GM12801 (cell line): ENCODE data around the gene UNCX.

ENCODE experiments used
- TF ChIP-seq, protein P1 (sequence below): IDR thresholded peaks from one replicate; pipeline ENCODE4 v1.5.1; 2011; ENCODE audit warnings: control low read depth; ENCODE audit not compliant: insufficient read length; ENCODE audit errors: extremely low read depth

UNCX gene

DNA sequence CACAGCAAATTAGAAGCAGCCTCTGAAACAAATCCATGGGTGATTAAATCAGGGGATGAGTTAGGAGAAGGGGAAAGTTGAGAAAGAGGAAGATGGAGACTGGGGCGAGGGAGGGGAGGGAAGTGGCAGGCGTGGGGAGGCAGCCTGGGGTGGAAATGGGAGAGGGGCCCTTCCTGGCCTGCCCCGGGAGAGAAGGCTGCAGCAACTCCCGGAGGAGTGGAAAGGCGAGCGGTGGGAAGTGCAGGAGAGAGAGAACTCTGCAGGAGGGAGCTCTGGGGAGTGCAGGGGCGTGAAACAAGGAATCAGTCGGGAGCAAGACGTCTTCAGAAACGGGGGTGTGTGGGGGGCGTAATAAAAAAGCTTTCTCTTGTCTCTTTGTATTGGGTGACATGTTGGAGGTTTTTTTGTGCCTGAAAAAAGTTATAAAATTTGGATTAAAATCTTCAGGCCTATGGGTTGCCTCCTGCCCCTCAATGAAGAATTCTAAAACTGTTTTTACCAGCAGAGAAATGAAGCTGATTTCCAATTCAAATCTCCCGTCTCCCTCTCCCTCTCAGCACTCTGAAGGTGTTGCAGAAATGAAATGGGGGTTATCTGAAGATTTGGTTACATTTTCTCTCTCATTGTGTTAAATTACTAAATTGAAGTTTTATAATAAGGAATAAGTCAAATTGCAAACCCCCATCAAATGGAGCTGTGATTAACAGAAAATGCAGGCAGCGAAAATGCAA is 4.7 kb upstream of the UNCX start:
- TF ChIP-seq, protein P1, sequence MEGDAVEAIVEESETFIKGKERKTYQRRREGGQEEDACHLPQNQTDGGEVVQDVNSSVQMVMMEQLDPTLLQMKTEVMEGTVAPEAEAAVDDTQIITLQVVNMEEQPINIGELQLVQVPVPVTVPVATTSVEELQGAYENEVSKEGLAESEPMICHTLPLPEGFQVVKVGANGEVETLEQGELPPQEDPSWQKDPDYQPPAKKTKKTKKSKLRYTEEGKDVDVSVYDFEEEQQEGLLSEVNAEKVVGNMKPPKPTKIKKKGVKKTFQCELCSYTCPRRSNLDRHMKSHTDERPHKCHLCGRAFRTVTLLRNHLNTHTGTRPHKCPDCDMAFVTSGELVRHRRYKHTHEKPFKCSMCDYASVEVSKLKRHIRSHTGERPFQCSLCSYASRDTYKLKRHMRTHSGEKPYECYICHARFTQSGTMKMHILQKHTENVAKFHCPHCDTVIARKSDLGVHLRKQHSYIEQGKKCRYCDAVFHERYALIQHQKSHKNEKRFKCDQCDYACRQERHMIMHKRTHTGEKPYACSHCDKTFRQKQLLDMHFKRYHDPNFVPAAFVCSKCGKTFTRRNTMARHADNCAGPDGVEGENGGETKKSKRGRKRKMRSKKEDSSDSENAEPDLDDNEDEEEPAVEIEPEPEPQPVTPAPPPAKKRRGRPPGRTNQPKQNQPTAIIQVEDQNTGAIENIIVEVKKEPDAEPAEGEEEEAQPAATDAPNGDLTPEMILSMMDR: no peak

DNA sequence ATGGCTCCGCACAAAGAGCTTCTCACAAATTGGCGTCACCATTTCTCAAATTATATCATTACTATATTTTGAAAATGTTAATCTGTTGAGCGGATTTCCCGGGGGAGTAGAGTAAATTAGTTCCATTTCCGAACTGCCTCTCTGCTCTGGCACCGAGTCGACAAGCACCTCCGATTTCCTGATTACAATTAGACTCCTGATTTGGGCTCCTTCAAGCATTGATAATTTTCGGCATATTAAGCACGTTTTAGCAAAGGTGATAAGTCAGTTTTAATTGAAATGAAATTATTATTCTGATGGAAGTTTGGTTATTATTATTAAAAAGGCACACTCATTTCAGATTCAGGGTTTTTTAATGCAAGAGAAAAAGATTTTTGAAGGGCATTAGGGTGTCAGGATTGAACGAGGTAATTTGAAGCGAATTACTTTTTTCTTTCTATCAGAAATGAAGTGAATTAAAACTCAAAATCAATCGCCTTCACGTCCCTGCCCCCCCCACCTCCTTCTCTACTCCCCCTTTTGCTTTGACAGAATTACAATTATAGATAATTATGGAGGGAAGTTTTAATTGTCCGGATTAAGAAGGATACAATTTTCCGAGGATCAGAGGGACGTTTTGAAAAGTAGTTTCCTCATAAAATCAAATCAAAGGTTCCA is 4.0 kb upstream of the UNCX start:
- TF ChIP-seq, protein P1: no peak

DNA sequence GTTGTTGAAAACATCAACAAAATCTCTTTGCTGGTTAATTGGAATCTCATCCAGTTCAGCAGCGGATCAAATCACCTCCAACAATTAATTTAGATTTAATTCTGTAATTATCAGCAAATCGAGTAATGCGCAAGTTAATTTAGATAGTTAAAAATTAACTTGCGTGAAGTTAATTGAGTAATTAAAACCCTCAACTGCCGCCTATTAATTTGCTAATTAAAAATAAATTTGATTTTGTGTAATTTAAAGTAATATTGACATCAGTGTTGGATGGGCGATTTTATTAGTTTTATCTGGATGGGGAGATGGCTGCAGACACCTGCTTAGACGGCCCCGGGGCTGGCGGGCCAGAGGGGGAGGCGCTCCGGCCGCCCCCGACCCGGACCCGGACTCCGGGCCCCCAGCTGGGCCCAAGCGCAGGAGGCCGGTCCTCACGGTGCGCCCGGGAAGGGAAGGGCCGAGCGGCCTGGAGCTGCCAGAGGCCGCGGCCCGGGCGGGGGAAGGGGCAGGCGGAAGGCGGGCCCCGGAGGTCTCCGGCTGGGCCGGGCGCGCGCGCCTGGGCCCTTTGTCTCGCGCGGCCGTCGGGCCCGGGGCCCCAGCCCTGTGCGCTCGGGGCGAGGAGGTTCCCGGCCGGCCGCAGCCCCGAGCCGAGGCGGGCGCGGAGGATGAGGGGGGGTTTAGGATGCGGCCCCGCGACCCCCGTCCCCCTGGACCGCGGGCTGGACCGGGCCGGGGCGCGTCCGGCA is 3.3 kb upstream of the UNCX start:
- TF ChIP-seq, protein P1: no peak

DNA sequence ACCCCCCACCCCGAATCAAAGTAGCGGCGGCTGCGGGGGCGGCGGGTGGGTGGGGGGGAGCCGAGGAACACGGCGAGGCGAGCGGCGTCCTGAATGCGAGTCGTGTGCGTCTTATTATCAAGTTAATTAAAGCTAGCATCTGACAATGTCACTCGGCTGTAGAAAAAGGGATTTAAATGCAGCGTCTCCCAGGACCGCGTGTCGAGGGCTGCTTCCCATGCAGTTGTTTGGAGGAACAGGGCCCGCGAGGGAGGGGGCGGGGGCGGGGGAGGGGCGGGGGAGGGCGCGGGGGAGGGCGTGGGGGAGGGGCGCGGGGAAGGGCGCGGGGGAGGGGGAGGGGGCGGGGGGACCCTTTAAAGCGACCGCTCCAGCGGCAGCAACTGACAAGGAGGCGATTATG is 2.7 kb upstream of the UNCX start:
- TF ChIP-seq, protein P1: no peak

DNA sequence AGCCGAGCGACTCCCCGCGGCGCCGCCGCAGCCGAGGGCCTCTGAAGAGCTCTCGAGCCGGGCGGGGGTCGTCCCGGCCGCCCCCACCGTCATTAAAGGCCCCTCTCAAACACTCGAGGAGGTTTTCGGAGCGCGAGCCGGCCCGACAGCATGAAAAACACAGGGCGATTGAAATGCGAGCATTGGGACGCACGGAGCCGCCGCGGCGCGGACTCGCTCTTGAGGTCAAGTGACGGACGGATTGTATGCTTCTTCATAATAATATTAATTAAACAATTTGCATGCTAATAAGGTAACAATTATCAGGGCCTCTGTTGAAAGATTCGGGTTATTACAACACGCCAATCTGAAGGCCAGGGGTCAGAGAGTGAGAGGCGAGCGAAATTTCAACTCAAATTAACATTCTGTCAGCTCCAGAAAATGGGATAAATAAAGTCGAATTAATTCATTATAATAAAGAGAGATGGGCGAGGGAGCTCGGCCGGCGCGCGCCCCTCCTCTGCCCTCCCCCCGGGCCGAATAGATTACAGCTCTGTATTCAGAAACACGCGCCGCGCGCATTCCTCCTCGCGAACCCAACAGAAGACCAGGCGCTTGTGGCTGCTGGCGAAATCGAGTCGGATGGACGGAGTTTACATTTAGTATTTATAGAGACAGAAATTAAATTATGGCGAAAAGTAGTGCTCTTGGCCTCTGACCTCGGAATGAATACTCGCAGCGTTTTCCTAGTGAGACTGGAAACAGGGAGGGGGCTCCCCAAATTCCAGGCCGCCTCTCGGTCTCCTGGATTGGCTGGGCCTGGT is 2.1 kb upstream of the UNCX start:
- TF ChIP-seq, protein P1: no peak

DNA sequence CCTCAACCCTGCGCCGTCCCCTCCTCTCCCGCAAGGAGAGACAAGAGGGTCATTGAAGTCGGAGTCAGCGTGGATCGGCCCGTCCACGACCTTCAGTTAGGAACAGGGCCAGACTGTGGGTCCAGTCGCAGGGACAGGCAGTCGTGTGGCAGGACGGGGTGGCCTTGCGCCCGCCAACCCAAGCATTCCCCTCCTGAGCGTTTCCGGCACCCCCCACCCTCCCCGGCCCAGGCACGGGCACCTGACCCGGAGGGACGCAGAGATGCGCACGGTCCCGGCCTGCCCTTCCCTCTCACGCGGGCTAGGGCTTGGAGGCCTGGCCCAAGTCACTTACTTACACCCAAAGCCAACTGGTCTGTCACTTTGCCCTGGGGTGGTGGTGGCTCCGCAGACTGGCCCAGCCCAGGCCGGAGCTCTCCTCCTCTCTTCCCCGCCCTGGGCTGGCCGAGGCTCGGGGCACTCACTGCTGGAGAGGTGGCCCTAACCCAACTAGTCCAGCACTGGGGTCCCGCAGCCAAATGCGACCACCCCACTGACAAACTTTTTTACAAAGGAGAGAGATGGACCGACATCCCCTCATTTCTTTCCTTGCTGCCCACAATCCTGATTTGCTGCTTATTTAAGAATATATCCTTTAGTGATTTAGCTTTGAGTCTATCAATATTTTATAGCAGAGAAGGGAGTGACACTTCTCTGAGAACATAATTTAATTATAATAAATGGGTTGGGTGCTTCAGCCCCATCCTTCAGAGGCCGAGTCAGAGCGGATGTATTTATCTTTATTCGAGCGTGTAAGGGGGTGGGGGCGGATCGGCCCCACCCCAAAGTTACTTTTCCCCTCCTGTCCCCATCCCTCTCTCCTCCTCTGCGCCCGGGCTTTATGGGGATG is 1.2 kb upstream of the UNCX start:
- TF ChIP-seq, protein P1: no peak
